ENCODE measurements around the gene WNT7A.

The WNT7A gene

GRCh38 chr3:13824521-13825310 lies 55.2 kb downstream of the WNT7A start:
- in situ Hi-C loops (cut with HindIII; ENCODE audit: low sequenced_read_pairs) = no loop called here
- H3K4me3 ChIP-seq (ENCODE audit: low read depth, low read length) = no peak overlapping the region
- TF ChIP-seq CTCF (IDR thresholded peaks at IDR 0.05; ENCODE audit: low read depth, low read length) = no peak
- no peak for DNase-seq (ENCODE audit: low read depth, low spot score)

GRCh38 chr3:13823692-13824091 lies 56.2 kb downstream of the WNT7A start:
- in situ Hi-C loops (cut with HindIII; ENCODE audit: low sequenced_read_pairs) = no loop called here
- DNase-seq (ENCODE audit: low read depth, low spot score) = no peak
- TF ChIP-seq CTCF (IDR thresholded peaks at IDR 0.05; ENCODE audit: low read depth, low read length) = no peak
- no peak overlapping the region for H3K4me3 ChIP-seq (ENCODE audit: low read depth, low read length)

GRCh38 chr3:13822871-13823585 lies 56.8 kb downstream of the WNT7A start:
- no peak for DNase-seq (ENCODE audit: low read depth, low spot score)
- no peak overlapping the region for H3K4me3 ChIP-seq (ENCODE audit: low read depth, low read length)
- TF ChIP-seq CTCF (IDR thresholded peaks at IDR 0.05; ENCODE audit: low read depth, low read length) = no peak
- in situ Hi-C loops (cut with HindIII; ENCODE audit: low sequenced_read_pairs) = no loop called here

GRCh38 chr3:13822042-13822441 lies 57.8 kb downstream of the WNT7A start:
- in situ Hi-C loops (cut with HindIII; ENCODE audit: low sequenced_read_pairs) = no loop called here
- H3K4me3 ChIP-seq (ENCODE audit: low read depth, low read length) = no peak overlapping the region
- DNase-seq (ENCODE audit: low read depth, low spot score) = no peak
- TF ChIP-seq CTCF (IDR thresholded peaks at IDR 0.05; ENCODE audit: low read depth, low read length) = no peak

- no peak overlapping the region for H3K4me3 ChIP-seq (ENCODE audit: low read depth, low read length)
- no peak for DNase-seq (ENCODE audit: low read depth, low spot score)
- no peak for TF ChIP-seq CTCF (IDR thresholded peaks at IDR 0.05; ENCODE audit: low read depth, low read length)
- in situ Hi-C loops (cut with HindIII; ENCODE audit: low sequenced_read_pairs) = no loop called here
These were observed 58.7 kb downstream of the WNT7A start for GRCh38 chr3:13821126-13821525.

GRCh38 chr3:13818919-13819318 lies 61.0 kb downstream of the WNT7A start:
- TF ChIP-seq CTCF (IDR thresholded peaks at IDR 0.05; ENCODE audit: low read depth, low read length) = no peak

More at GRCh38 chr3:13818919-13819318, 61.0 kb downstream of the WNT7A start:
- DNase-seq (ENCODE audit: low read depth, low spot score) = no peak
- no peak overlapping the region for H3K4me3 ChIP-seq (ENCODE audit: low read depth, low read length)
- in situ Hi-C loops (cut with HindIII; ENCODE audit: low sequenced_read_pairs) = no loop called here
